Activated naive CD4-positive, alpha-beta T cell treated with Interleukin-2 at 50 U/mL for 16 hours (primary cell): ENCODE data around the gene B9D1.

ENCODE experiments used
- DNase-seq: peaks from one replicate; pipeline ENCODE4 v3.0.0-alpha.2; 2020

Gene B9D1

GRCh38 chr17:19336938-19337711 is 25.4 kb downstream of the B9D1 start:
- DNase-seq, result no peak

- DNase-seq, result no peak
Observed at GRCh38 chr17:19335951-19336631, 26.4 kb downstream of the B9D1 start.

- DNase-seq, result no peak
Observed at GRCh38 chr17:19334331-19334730, 28.2 kb downstream of the B9D1 start.

GRCh38 chr17:19333736-19334290 is 28.7 kb downstream of the B9D1 start:
- no peak for DNase-seq

- DNase-seq, result no peak
Observed at GRCh38 chr17:19333132-19333440, 29.4 kb downstream of the B9D1 start.

- DNase-seq, result no peak
Observed at GRCh38 chr17:19332371-19333131, 30.0 kb downstream of the B9D1 start.

GRCh38 chr17:19331543-19332245 is 30.8 kb downstream of the B9D1 start:
- DNase-seq, result no peak

- DNase-seq, result no peak
Observed at GRCh38 chr17:19331134-19331533, 31.4 kb downstream of the B9D1 start.

- DNase-seq, result no peak
Observed at GRCh38 chr17:19330271-19330670, 32.3 kb downstream of the B9D1 start.

- no peak for DNase-seq
Observed at GRCh38 chr17:19329839-19330238, 32.7 kb downstream of the B9D1 start.

GRCh38 chr17:19329136-19329535 is 33.4 kb downstream of the B9D1 start:
- no peak for DNase-seq

- DNase-seq, result no peak
Observed at GRCh38 chr17:19328441-19329061, 34.0 kb downstream of the B9D1 start.

GRCh38 chr17:19327031-19327783 is 35.3 kb downstream of the B9D1 start:
- no peak for DNase-seq

- no peak for DNase-seq
Observed at GRCh38 chr17:19325542-19325941, 37.0 kb downstream of the B9D1 start.

GRCh38 chr17:19322861-19323260 is 39.7 kb downstream of the B9D1 start:
- DNase-seq, result no peak

GRCh38 chr17:19322129-19322505 is 40.4 kb downstream of the B9D1 start:
- no peak for DNase-seq

- DNase-seq, result no peak
Observed at GRCh38 chr17:19321481-19322128, 40.9 kb downstream of the B9D1 start.

GRCh38 chr17:19320876-19321275 is 41.6 kb downstream of the B9D1 start:
- no peak for DNase-seq

GRCh38 chr17:19319771-19320505 is 42.6 kb downstream of the B9D1 start:
- no peak for DNase-seq

- DNase-seq, result no peak
Observed at GRCh38 chr17:19318611-19319010, 43.9 kb downstream of the B9D1 start.
